Measurements from ENCODE around the gene MUC5B.

DNA sequence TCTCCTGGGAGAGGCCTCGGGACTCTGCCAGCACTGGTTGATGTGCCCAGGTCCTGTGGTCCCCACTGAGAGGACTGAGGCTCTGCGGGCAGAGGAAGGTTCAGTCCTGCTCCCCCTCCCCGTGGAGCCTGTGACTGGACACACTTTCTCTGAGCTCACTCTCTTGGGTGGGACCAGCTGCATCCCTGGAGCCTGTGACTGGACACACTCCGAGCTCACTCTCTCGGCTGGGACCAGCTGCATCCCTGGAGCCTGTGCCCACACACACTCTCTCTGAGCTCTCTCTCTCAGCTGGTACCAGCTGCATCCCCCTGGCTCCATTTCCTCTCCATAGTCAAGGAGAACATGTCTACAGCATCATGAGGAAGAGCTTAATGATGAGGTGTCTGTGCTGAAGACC is 47.1 kb downstream of the MUC5B start:
- TF ChIP-seq CTCF (IDR thresholded peaks at IDR 0.05) (no peak), ZFX (IDR thresholded peaks at IDR 0.05; ENCODE audit: borderline replicate concordance) (no peak)
